Activated CD4-positive, alpha-beta T cell treated with anti-CD3 and anti-CD28 coated beads, Interleukin-2, Interleukin-4, amounts not matched to agents 100 ng/mL and 50 ng/mL, durations not matched to agents 16 hours and 8 hours (primary cell): Measurements from ENCODE around the gene ZNF646.
"Not testable (repeated sequence)": the region's sequence is repeated elsewhere in the genome, so short reads cannot be mapped to it uniquely, and the experiment has no call there.

Experiments
- DNase-seq: peaks from one replicate; pipeline ENCODE4 v3.0.0-alpha.2; 2020; ENCODE audit warnings: low spot score

ZNF646 gene

DNA sequence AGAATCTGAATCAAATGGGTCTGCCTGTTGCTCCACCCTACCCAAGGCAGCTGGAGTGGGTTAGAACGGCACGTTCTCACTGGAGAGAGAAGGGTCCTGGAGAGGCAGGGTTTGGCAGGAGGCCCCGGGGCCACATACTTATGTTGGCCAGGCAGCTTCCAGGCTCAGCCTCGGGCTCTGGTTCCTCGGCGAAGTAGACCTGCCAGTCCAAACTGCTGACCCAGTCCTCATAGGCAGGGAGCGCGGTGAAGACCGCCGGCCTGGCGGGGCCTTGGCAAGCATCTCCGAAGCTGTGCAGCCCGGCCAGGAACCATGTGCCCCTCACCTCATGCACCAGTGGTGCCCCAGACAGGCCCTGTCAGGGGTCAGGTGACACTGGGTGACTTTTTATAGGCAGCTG is 9.8 kb downstream of the ZNF646 start:
- DNase-seq = no peak

DNA sequence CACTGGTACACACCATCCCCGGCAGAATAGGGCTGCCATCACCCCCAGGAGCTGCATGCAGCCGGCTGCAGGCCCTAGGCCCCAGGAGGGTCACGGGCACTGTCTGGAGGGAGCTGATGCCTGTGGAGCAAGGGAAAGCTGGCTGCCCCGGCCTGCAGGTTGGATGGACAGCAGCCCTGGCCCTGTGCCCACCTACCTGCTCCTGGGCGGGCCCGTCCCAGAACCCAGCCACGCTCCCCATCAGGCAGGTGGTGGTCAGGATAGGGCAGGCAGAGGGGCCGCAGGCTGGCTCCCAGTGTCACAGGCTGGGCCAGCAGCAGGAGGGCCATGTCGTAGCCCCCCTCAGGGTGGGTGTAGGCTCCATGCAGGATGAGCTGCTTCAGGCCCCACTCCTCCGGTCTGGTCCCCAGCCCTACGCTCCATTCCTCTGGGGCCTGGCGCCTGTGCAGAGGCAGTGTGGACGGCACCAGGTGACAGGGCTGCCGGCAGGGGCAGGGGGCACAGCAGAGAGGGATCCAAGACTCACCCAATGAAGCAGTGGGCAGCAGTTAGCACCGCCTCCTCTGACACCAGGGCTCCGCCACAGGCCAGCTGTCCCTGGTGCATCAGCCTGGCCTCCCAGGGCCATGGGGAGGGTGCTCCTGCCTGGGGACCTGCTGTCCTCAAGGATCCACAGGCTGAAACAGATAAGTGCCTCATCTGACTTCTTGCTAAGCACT is 10.5 kb downstream of the ZNF646 start:
- DNase-seq = no peak

DNA sequence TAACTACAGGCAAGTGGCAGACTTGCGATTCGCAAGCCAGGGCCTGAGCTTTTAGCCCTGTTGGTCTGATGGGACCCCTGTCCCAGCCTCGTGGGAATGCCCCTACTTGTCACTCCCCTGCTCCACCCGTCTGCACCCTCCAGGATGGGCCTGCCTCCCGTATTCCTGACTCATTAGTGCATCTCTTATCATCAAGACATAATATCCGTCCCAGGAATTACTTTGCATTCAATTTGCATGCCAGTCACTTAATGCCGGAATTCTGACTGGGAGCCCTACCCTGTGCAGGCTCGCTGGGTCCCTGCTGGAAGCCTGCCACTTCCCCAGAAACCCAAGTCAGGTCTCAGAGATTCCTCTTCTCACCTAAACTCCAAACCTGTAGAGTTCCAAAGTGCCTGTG is 11.2 kb downstream of the ZNF646 start:
- DNase-seq = no peak

DNA sequence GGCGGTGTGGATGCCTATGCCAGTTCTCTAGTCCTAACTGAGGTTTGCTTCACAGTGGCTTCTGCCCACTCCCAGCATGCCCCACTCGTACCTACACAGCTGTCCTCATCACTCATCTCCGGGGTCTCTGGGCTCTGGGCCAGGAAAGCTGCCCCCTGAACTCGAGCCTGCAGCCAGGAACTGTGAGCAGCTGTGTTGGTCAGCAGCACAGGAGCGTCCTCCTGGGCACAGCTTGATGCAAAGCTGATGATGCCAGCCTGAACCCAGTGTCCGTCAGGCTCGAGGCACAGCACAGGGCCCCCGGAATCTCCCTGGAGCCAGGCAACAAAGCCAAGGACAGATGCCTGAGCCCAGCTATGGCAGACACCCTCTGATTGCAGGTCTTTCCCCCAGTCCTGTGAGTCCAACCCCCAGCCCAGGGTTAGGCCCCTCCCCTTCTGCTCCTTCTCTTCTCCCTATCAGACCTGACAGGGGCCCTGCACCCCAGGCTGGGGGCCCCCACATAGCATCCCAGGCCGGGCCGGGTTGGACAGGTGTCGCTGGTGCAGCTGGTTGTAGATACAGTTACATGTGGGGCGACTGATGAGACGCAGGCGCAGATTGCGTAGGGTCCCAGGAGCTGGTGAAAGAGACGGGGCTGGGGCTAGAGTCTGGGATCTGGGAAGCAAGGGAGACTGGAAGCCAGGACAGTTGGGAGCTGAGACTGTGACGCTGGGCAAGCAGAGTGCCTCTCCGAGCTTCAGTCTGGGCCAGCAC is 11.8 kb downstream of the ZNF646 start:
- DNase-seq = no peak

DNA sequence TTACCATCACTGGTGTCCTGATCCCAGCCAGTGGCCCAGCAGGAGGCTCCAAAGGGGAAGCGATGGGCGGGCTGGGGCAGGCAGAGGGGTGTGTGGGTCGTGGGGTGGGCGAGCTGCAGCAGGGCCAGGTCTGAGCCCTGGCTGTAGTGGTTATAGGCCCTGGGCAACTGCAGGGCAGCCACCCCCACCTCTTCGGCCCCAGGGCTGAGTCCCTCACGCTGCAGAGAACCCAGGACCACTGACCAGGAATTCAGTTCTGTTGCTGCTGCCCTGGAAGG is 12.3 kb downstream of the ZNF646 start:
- no peak for DNase-seq

DNA sequence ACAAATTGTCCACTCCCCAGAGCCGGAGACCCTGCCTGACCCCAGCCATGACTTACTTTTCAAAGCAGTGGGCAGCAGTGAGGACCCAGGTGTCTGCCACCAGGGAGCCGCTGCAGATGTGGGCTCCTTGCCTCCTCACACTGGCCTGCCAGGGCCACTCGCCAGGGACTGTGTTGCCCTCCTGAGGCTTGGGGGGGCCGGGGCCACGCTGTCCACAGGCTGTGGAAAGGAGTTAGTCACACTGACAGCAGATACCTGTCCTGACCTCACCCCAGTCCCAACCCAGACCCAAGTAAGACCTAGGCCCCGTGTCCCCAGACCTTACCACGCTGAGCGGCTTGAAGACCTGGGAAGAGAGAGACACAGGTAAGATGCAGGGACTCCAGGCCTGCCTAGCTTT is 13.3 kb downstream of the ZNF646 start:
- DNase-seq = no peak

DNA sequence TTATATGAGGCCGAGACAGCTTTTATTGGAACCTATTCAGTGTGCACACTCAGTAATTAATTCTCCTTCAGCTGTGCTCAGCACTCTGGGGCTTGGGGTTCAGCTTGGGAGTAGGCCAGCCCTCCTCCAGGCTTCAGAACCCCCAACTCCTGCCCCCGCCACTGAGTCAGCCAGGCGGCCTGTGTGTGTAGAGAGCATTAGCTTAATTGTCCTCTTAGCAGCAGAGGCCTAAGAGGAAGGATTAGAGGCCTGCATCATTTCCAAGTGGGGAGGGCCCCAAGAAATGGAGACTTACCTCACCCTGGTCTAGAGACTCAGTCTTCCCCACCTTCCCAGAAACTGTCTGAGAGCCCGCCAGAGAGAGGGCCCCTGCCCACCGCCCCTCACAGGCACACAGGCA is 13.7 kb downstream of the ZNF646 start:
- DNase-seq = no peak

DNA sequence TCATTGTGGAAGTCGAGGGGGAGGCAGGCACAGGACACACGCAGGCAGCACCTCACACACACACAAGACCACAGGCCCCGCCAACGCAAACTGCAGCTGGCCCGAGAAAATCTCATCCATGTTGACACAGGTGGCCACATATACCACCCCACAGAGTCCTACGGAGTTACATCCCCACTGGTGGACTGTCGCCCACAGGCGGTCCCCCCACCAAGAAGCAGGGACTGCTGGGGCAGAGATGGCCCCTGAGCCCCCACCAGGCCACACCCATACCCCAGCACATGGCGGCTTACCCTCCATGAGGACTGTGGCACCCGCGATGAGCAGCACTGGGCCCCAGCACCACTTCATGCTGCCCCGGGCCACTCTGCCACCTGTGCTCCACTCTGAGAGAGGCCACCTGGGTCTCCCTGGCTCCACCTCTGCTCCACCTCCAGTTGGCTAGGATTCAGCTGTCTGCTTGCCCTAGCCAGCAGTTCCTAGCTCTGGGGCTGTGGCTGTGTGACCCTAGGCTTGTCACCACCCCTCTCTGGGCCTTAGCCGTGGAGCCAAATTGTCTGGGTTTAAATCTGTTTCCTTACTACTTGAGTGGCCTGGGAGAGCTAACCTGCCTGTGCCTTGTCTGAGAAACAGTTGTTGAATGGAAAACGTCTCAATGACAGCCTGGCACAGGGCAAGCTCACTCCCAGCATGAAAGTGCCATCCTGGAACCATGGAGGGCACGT is 14.4 kb downstream of the ZNF646 start, which contains the start of gene PRSS53:
PRSS53 (minus strand) TSS at position 485 of the 725 bp plus-strand sequence; CDS start at position 351, 134 bp downstream.
- no peak for DNase-seq

DNA sequence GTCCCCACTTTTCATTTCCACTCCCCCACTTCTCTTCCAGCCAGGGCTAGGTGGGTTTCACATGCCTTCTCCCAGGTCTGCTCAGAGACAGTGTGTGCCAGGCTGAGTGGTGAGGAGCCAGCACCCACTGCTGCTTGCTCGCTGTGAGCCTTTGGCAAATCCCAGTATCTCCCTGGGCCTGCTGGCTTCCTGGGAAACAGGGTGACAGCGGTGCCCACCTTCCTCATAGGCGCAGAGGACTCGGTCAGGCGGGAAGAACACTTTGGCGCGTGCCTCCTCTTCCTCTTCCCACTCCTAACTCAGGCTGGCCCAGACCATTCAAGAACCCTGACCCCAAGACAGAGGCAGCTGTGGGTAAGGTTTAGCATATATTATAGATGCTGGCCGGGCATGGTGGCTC is 15.0 kb downstream of the ZNF646 start:
- DNase-seq = no peak

DNA sequence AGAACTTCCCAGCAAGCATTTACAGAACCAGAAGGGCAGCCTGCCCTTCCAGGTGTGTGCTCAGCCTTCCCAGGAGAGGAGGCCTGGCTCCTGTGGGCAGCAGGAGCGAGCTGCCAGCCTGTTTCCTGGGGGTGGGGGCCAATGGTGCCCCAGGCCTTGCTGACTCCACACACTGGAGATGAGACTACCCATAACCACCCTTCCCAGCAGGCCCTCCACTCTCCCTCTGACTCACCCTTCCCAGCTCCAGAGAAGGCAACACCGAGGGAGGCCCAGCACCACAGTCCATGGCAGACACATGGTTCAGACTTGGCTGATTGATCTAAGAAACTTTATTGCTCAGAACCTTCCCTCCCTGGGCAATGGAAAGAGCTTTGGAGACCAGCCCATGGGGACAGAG is 16.3 kb downstream of the ZNF646 start:
- no peak for DNase-seq

DNA sequence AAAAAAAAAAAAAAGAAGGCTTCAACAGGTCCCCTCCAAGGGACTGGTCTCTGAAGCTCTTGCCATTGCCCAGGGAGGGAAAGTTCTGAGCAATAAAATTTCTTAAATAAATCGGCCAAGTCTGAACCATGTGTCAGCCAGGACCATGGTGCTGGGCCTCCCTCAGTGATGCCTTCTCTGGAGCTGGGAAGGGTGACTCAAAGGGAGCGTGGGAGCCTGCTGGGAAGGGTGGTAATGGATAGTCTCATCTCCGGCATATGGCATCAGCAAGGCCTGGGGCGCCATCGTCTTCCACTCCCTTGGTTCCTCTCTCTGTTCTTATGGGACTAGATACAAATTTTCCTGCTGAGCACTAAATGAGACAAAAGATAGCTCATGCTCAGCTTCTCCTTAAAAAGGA is 18.1 kb downstream of the ZNF646 start:
- no peak for DNase-seq

DNA sequence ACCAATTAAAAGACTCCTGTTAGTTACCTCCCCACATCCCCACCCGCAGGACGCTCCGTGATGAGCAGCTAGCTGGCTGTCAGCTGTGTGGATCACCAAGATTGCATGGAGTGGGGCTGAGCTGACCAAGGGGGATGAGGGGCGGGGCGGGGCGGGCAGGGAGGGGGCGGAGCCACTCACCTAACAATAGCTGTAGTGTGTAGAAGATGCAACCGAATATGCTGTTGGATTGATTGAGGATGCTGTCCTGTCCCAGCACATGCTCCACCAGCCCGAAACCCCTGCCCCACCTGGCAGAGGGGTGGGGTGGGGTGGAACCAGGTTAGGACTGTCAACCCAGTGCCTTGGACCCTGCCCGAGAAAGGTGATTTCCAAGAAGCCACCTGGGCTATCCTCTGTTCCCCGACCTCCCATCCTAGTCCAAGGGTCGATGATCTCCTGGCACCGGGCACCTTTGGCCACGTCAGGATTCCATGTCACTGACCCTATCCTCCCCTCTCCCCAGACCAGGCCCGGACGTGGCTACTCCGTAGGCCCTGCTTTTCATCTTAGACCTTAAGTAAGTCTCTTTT is 19.0 kb downstream of the ZNF646 start:
- DNase-seq = no peak

DNA sequence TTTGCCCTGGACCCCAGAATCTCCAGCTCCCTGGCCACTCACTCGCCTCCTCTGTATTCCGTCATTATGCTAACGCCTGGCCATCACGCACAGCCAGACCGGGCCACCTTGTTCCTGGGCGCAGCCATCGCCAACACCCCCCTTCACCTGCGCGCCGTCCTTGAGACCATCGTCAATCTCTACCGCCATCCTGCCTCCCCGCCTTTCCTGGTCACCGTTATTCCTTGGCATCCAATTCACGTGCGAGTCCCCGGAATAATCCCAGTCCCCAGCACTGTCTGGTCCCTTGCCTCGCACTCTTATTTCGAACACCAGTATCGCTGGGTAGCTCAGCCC is 19.8 kb downstream of the ZNF646 start:
- no peak for DNase-seq

DNA sequence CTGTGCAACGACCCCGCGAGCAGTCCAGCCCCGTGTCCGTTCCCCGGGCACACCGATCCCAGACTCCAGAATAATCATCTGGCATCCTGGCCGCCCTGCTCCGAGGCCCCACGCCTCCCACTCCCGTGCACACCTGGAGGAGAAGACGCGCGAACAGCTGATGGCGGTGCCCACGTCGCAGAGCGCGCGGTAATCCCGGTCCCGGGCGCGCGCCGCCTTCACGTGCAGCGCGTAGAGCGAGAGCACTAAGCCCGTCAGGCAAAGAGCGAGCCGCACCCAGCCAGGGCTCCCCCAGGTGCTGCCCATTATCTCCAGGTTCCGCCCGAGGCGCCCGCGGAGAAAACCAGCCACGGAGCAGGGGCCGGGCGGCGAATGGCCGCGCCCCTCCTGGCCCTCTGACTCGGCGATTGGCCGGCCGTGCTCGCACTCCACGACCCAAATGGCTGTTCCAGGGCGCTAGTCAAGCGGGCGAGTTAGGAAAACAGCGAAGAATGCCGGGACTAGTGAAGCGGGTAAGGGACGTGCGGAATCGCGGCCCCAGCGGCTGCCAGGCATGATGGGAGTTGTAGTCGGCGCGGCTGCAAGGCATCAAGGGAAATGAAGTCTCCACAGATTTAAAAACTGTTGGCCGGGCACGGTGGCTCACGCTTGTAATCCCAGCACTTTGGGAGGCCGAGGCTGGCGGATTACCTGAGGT is 20.4 kb downstream of the ZNF646 start, which contains the start of gene VKORC1:
VKORC1 (minus strand) TSS at position 374 of the 697 bp plus-strand sequence; CDS start at position 306, 68 bp downstream.
- peak; percentile 95 for DNase-seq

DNA sequence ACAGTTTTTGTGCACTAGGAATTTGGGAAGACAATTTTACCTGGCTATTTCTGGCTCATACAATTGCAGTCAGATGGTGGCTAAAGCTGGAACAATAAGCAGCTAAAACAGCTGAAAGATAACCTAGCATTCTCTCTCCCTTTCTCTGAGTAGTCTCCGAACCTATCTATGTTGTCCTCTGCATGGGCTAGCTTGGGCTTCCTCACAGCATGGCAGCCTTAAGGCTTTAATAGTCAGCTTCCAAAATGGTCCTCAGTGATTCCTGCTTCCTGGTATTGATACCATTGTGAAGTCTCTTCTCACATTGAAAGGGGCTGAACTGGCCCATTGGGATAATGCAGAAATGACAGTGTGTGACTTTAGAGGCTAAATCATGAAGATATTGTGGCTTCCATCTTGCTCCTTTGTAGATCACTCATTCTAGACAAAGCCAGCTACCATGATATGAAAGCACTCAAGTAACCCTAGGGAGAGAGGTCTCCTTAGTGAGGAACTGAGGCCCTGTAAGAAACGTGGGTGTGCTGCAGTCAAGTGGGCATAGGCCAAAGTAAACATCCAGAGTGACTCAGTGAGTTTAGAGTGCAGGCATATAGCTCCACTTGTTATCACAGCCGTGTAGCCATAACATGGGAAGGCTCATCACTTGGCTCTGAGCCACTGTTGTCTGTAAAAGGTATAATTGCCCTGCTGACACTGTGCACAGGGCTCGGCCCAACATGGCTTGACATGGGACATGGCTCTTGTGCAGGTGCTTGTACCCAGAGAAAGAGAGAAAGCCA is 25.8 kb downstream of the ZNF646 start:
- DNase-seq = no peak

DNA sequence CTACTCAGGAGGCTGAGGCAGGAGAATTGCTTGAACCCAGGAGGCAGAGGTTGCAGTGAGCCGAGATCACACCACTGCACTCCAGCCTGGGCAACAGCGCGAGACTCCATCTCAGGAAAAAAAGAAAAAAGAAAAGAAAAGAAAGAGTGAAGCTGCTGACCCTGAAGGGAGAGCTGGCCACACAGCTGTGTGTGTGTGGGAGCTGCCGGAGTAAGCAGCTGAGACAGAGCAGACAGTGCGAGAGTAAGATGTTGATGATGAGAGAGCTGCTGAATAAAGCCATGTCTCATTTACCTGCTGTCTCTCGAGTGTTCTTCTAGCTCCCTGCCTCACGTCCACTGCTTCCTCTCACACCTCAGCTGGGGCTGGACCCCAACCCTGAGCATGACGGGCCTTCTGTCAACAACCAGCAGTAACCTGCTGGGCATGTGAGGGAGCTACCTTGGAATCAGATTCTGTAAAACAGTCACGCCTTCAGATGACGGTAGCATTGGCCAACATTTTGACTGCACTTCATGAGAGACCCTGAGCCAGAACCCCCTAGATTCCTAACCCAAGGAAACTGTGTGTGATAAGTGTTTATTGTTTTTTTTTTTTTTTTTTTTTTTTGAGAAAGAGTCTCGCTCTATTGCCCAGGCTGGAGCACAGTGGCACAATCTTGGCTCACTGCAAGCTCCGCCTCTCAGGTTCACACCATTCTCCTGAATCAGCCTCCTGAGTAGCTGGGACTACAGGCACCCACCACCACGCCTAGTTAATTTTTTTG is 26.8 kb downstream of the ZNF646 start:
- DNase-seq = not testable (repeated sequence)

DNA sequence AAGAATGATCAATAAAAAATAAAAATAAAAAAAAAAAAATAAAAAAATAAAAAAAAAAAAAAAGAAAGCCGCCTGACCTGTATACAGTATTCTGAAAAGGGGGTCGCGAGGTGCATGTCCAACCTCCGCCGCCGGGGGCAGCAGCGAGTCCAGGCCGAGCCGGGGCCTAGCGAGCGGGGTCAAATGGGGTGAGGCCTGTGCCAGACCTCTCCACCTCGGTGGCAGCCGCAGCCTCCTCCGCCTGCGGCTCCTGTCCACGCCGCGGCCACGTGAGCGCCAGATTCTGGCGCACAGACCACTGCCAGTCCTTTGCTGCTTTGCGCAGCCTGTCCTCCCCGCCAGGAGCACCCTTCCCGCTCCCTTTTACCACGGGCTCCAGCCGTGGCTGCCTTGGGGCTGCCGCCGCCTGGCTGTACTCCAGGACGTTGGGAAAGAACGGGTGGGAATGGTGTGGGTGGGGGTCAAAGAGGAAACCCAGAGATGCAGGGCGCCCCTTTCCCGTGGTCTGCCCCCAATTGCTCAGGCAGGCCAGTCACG is 31.5 kb downstream of the ZNF646 start:
- DNase-seq = peak; percentile 87

DNA sequence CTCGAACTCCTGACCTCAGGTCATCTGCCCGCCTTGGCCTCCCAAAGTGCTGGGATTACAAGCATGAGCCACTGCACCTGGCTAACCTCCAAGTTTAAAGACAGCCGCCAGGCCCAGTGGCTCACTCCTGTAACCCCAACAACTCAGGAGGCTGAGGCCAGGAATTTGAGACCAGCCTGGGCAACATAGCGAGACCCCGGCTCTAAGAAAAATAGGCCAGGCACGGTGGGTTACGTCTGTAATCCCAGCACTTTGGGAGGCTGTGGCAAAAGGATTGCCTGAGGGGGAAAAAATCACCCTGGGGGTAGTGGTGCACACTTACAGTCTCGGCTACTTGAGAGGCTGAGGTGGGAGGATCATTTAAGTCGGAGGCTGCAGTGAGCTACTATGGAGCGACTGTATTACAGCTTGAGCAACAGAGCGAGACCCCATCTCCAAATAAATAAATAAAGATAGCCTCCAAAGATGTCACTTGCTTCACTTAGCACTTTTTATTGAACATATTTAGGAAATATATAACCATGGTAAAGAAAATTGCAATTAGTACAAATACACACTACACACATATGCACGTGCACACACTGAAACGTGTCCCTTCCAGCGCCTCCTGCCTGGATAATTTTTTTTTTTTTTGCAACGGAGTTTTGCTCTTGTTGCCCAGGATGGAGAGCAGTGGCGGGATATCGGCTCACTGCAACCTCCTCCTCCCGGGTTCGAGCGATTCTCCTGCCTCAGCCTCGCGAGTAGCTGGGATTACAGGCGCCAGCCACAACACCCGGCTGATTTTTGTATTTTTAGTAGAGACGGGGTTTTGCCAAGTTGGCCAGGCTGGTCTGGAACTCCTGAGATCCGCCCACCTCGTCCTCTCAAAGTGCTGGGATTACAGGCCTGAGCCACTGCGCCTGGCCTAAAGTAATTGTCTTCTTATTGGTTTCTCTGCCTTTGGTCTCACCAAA is 32.6 kb downstream of the ZNF646 start:
- no peak for DNase-seq

DNA sequence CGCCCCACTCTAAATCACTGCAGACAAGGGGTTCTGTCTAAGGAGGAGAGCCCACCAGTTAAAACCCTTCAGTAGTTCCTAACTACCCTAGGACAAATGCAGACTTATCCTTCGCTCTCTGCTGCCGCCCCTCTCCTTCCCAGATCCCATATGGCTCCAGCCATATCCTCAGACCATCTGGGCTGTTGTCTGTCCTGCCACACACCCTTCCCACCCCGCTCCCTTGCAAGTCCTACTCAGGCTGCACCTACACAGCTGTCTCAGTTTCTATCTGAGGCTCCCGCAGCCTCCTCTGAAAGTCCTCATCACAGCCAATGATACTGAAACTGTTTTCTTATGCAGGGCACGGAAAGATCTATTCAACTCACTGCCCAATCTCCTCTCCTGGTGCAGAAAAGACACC is 33.2 kb downstream of the ZNF646 start:
- DNase-seq = peak; percentile 69
